A549 (cell line): ENCODE measurements around the gene MEN1.

Experiments used
- CEBPB ChIP-seq, 2 experiments: fragments of >200 bp in 1 of 2; sonication (Bioruptor Twin) in 1 of 2; formaldehyde crosslinking in 1 of 2; IDR thresholded peaks; 2 replicates each; pipeline ENCODE4 v1.6.1; 2012 to 2016
- JUN ChIP-seq, 2 experiments: fragments of >200 bp; sonication (Bioruptor Twin); formaldehyde crosslinking; IDR thresholded peaks; 2 replicates in 1 of 2; 3 replicates in 1 of 2; pipeline ENCODE4 v1.6.1; 2016 to 2017
- POLR2A ChIP-seq: IDR thresholded peaks from 2 replicates; pipeline ENCODE4 v1.6.1; 2012; ENCODE audit warnings: mild to moderate bottlenecking, low read length
- TF ChIP-seq, protein P1 (sequence below): fragments of 150-350 bp; IDR thresholded peaks from 2 replicates; pipeline ENCODE4 v1.6.1; 2014; ENCODE audit warnings: low read depth, mild to moderate bottlenecking, low read length

DNA sequence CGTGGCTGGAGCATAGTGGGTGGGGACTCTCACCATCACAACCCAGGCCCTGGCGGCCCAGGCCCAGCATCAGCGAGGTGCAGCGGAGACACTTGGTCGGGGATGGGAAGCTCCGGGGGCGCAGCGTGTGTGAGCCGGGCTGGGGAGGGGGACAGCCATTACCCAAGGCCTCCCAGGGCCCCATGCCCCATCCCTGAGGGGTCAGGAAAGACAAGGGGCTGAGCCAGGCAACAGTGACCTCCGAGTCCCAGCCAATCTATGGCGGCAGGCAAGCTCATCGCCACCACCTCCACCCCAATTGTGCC, 22.8 kb upstream of the MEN1 start:
- TF ChIP-seq, protein P1, sequence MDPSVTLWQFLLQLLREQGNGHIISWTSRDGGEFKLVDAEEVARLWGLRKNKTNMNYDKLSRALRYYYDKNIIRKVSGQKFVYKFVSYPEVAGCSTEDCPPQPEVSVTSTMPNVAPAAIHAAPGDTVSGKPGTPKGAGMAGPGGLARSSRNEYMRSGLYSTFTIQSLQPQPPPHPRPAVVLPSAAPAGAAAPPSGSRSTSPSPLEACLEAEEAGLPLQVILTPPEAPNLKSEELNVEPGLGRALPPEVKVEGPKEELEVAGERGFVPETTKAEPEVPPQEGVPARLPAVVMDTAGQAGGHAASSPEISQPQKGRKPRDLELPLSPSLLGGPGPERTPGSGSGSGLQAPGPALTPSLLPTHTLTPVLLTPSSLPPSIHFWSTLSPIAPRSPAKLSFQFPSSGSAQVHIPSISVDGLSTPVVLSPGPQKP, result no peak
- TF ChIP-seq JUN (IDR thresholded peaks at IDR 0.05), result no peak
- TF ChIP-seq CEBPB (IDR thresholded peaks at IDR 0.05), result no peak
- TF ChIP-seq POLR2A, result no peak
